Activated CD4-positive, alpha-beta T cell treated with anti-CD3 and anti-CD28 coated beads for 36 hours (primary cell): ENCODE data around the gene YPEL4. TPM values are rescaled to one million over a fixed set of nuclear protein-coding genes. Genes with fewer than 3 reads are reported as not detected.

ENCODE experiments used
- ATAC-seq: fragments of 200-7000 bp; cut with Tn5 transposase; one replicate; pipeline ENCODE4 v1.10.0; 2021; ENCODE audit warnings: mild to moderate bottlenecking, moderate library complexity
- CTCF ChIA-PET: fragments of 350-600 bp; sonication (Branson Sonifier 250); formaldehyde crosslinking; loops from one replicate; lab custom pipeline; 2021; ENCODE audit warnings: antibody characterized with exemption; lab: Charles Lee
- POLR2A ChIA-PET: fragments of 350-600 bp; sonication (Branson Sonifier 250); formaldehyde crosslinking; loops from one replicate; lab custom pipeline; 2021; ENCODE audit warnings: antibody characterized with exemption, inconsistent platforms; lab: Charles Lee
- DNase-seq: peaks from one replicate; pipeline ENCODE4 v3.0.0-alpha.2; 2020
- H3K27ac Mint-ChIP-seq: one replicate; pipeline ENCODE4 v1.8.0; 2021; ENCODE audit warnings: mixed read lengths
- H3K27me3 Mint-ChIP-seq: one replicate; pipeline ENCODE4 v1.8.0; 2021; ENCODE audit warnings: mixed read lengths
- H3K36me3 Mint-ChIP-seq: one replicate; pipeline ENCODE4 v1.8.0; 2021; ENCODE audit warnings: low read depth, mixed read lengths
- H3K4me1 Mint-ChIP-seq: one replicate; pipeline ENCODE4 v1.8.0; 2021; ENCODE audit warnings: mixed read lengths
- H3K4me3 Mint-ChIP-seq: one replicate; pipeline ENCODE4 v1.8.0; 2021; ENCODE audit warnings: mild to moderate bottlenecking, moderate library complexity, mixed read lengths
- H3K9me3 Mint-ChIP-seq: one replicate; pipeline ENCODE4 v1.8.0; 2021; ENCODE audit warnings: low read depth, mixed read lengths
- intact Hi-C, 2 experiments: fragments of 100-400 bp; cut with DNase I in 1 of 2; cut with micrococcal nuclease in 1 of 2; formaldehyde crosslinking; loops; one replicate each; pipeline versions ENCODE4 v1.14.2 to v1.15.1; 2022 to 2024; cut with DNase I, micrococcal nuclease
- total RNA-seq, 2 experiments: library from RNA; stranded (reverse); gene quantifications; one replicate each; pipeline ENCODE4 v1.2.3, GENCODE V29; 2021

Gene YPEL4
- total RNA-seq, 2 experiments from 2014 or later, result 0.43 to 0.47 TPM

DNA sequence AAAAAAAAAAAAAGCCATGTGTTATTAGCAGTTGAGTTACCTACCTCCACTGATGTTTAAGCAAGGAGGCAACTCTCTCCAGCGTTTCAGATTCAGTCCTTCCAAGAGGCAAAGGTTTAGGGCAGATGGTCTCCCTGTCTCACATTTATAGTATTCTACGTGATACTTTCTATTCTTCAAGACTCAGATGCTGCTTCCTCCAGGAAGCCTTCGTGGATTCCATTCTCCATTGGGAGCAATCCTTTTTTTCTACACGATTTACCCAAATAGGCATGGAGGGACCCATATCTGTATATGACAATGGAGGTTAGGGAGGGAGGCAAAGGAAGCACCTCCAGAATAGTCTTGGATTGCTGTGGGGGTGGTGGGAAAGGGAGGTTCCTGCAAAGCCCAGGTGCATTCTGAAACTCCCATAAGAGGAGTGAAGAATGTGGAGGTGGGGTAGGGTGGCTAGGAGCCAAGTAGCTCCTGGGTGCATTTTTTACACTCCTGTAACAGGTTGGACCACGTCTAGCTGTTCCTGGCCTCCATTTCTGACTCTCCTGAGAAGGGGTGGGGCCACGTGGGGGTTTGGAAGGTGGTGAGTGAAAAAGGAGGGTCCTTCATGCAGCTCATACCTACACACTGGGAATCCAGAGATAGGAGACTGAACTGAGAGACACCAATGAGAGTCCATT is 16.2 kb downstream of the YPEL4 start:
- CTCF ChIA-PET, result interaction anchor here (0.9 to 1.6 kb wide), 5 partner anchors 11 to 1149 kb away, joined by 3 to 5 read pairs (median 4); no protein-coding TSS in a partner anchor
- Mint-ChIP-seq H3K4me3 (no peak overlapping the region), H3K4me1 (peaks cover 6% of the 10 kb centered on the region), H3K36me3 (no peaks in the 10 kb centered on the region), H3K27me3 (peaks cover 15% of the 10 kb centered on the region), H3K9me3 (no peaks in the 10 kb centered on the region), H3K27ac (no peak overlapping the region)
- POLR2A ChIA-PET, result interaction anchor here (0.6 kb wide), 1 partner anchor 168 kb away, joined by 3 read pairs; no protein-coding TSS in a partner anchor
- intact Hi-C loops, result no loop called here
- no peak for ATAC-seq
- no peak for DNase-seq

DNA sequence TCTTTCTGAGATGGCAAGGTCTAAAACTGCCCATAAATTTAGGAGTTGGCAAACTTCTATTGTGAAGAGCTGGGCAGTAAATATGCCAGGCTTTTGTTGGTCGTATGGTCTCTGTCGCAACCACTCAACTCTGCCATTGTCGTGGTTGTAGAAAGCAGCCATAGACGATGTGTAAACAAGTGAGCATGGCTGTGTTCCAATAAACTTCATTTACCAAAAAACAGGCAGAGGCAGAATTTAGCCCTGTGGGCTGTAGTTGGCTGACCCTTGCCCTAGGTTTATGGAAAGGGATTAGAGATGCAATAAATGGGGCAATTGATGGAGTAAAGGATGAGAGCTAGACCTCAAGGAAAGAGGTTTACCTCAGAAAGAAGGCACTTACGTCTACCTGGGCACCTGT is 17.6 kb downstream of the YPEL4 start:
- intact Hi-C loops, result no loop called here
- H3K27ac Mint-ChIP-seq, result no peak overlapping the region
- ATAC-seq (no peak), DNase-seq (no peak)
- H3K27me3 Mint-ChIP-seq, result peaks cover 12% of the 10 kb centered on the region
- ChIA-PET POLR2A (no interaction called here), CTCF (interaction anchor here (2.9 kb wide), 1 partner anchor 9 kb away, joined by 23 read pairs; no protein-coding TSS in a partner anchor)
- no peaks in the 10 kb centered on the region for H3K9me3 Mint-ChIP-seq
- H3K4me3 Mint-ChIP-seq, result no peak overlapping the region
- no peaks in the 10 kb centered on the region for H3K36me3 Mint-ChIP-seq
- no peaks in the 10 kb centered on the region for H3K4me1 Mint-ChIP-seq

DNA sequence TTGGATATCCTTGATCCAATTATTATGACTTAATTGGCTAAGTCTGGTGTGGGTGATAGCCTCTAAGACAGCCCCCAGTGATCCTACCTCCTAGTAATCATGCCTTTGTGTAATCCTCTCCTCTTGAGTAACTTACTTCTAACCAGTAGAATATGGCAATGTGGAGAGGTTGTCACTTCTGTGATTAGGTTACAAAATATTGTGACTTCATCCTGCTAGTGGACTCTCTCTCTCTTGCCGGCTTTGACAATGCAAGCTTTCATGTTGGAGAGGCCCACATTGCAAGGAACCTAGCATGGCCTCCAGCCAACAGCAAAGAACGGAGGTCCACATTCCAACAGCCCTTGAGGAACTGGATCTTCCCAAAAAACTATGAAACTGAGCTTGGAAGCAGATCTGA is 19.5 kb downstream of the YPEL4 start:
- H3K27me3 Mint-ChIP-seq, result peaks cover 12% of the 10 kb centered on the region
- H3K4me3 Mint-ChIP-seq, result no peak overlapping the region
- no peaks in the 10 kb centered on the region for H3K4me1 Mint-ChIP-seq
- ATAC-seq, result no peak
- H3K27ac Mint-ChIP-seq, result no peak overlapping the region
- ChIA-PET CTCF (interaction anchor here (1.2 to 2.9 kb wide), 3 partner anchors 11 to 19 kb away, joined by 4 to 23 read pairs (median 6); no protein-coding TSS in a partner anchor), POLR2A (no interaction called here)
- DNase-seq, result no peak
- no peaks in the 10 kb centered on the region for H3K36me3 Mint-ChIP-seq
- intact Hi-C loops, result no loop called here
- H3K9me3 Mint-ChIP-seq, result no peaks in the 10 kb centered on the region

DNA sequence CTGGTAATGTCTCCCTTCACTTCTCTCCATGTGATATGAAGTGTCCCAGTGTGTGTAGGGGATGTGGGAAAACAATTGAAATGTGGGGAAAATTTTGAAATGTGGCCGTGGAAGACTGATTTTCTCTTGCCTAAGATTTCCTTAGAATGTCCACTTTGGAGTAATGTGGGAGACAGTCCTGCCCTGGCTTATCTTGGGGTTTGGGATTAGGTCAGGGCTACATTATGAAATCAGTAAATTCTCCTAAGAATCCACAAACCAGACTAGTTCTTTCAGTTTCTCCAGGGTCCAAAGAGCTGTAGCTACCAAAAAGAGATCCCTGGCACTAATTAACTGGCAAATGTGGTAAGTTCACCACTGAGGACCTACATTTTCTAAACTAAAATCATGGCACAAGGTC is 22.8 kb downstream of the YPEL4 start:
- DNase-seq (no peak), ATAC-seq (no peak)
- POLR2A ChIA-PET, result no interaction called here
- Mint-ChIP-seq H3K4me1 (no peaks in the 10 kb centered on the region), H3K9me3 (no peaks in the 10 kb centered on the region), H3K27me3 (peaks cover 4% of the 10 kb centered on the region), H3K4me3 (no peak overlapping the region), H3K36me3 (no peaks in the 10 kb centered on the region), H3K27ac (no peak overlapping the region)
- CTCF ChIA-PET, result interaction anchor here (0.8 to 1.0 kb wide), 2 partner anchors 15 to 18 kb away, joined by 3 read pairs; no protein-coding TSS in a partner anchor
- intact Hi-C loops, result no loop called here

DNA sequence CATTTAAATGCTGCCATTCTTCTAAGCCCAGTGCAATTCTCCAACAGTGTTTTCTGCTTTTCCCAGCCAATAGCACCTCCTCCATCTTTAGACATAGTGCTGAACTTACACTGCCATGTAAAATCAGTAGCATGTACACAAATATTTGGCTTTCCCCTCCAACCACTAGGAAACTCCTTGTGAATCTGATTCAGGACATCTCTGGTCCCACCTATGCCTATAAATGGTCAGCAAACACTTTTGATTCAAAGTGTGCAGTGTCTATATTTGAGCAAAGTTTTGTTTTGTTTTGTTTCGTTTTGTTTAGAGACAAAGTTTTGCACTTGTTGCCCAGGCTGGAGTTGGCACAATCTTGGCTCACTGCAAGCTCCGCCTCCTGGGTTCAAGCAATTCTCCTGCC is 24.8 kb downstream of the YPEL4 start:
- Mint-ChIP-seq H3K9me3 (peaks cover 4% of the 10 kb centered on the region), H3K27me3 (peaks cover 2% of the 10 kb centered on the region), H3K4me3 (no peak overlapping the region), H3K27ac (no peak overlapping the region), H3K4me1 (no peaks in the 10 kb centered on the region), H3K36me3 (no peaks in the 10 kb centered on the region)
- DNase-seq (no peak), ATAC-seq (no peak)
- ChIA-PET CTCF (no interaction called here), POLR2A (no interaction called here)
- intact Hi-C loops, result no loop called here

DNA sequence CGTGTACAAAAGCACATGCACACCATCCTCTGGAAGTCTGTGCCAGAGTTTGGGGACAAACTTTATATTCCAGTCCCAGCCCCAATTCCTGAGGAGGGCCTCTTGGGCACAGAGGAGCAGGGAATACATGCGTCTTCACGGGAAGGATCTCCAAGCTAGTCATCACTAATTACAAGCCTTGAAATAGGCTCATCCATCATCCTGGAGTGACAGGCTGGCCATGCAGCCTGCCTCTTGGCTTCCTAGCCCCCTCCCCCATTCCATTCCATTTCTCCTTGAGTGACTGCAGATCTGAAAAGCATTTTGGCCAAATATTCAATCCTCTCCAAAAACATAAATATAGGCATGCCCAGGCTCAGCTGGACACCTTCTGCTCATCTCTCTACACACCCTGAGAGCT is 27.4 kb downstream of the YPEL4 start:
- no peaks in the 10 kb centered on the region for H3K36me3 Mint-ChIP-seq
- ATAC-seq (no peak), DNase-seq (no peak)
- no peaks in the 10 kb centered on the region for H3K4me1 Mint-ChIP-seq
- peaks cover 2% of the 10 kb centered on the region for H3K27me3 Mint-ChIP-seq
- no peak overlapping the region for H3K27ac Mint-ChIP-seq
- ChIA-PET CTCF (interaction anchor here (0.7 to 1.2 kb wide), 3 partner anchors 17 to 402 kb away, joined by 3 to 4 read pairs (median 3); no protein-coding TSS in a partner anchor), POLR2A (no interaction called here)
- H3K9me3 Mint-ChIP-seq, result peaks cover 7% of the 10 kb centered on the region
- H3K4me3 Mint-ChIP-seq, result no peak overlapping the region
- intact Hi-C loops, result no loop called here

DNA sequence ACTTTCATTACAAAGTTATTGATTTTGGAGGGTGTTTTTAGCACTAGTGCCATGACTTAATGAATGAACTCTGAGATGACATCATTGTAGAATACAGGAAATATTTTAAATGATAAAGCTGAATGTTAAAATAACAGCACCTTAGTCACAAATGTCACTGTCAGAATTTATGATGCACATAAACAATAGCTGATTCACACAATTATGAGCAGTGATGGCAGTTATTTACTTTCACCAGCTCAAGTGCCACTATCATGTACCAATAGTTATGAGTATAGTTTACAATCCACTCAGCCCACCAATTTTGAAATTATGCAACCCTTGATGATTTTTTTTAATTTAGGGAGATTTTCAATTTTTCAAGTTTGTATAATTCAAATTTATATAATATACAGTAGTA is 29.2 kb downstream of the YPEL4 start:
- Mint-ChIP-seq H3K27me3 (peaks cover 7% of the 10 kb centered on the region), H3K9me3 (peaks cover 7% of the 10 kb centered on the region), H3K36me3 (no peaks in the 10 kb centered on the region), H3K27ac (no peak overlapping the region), H3K4me3 (no peak overlapping the region), H3K4me1 (no peaks in the 10 kb centered on the region)
- POLR2A ChIA-PET, result interaction anchor here (0.6 kb wide), 1 partner anchor 20 kb away, joined by 3 read pairs; no protein-coding TSS in a partner anchor
- DNase-seq (no peak), ATAC-seq (no peak)
- intact Hi-C loops, result no loop called here
- CTCF ChIA-PET, result interaction anchor here (0.5 to 1.7 kb wide), 6 partner anchors 9 to 286 kb away, joined by 3 to 6 read pairs (median 3); no protein-coding TSS in a partner anchor

DNA sequence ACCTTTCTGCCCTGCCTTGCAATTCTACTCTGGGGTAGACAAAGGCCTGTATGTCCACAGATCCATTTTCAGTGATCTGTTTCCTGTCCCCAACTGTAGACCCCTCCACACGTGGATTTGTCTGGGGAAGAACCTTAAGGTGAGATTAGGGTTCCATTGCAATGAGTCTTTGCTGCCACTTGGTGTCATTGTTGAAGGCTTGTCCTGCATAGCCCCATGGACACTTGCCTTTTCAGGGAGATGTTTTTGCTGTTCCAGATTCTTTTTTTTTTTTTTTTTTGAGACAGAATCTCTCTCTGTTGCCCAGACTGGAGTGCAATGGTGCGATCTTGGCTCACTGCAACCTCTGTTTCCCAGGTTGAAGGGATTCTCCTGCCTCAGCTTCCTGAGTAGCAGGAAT is 30.4 kb downstream of the YPEL4 start:
- ATAC-seq, result no peak
- Mint-ChIP-seq H3K9me3 (peaks cover 7% of the 10 kb centered on the region), H3K4me1 (no peaks in the 10 kb centered on the region), H3K36me3 (no peaks in the 10 kb centered on the region), H3K4me3 (no peak overlapping the region), H3K27ac (no peak overlapping the region), H3K27me3 (peaks cover 7% of the 10 kb centered on the region)
- no peak for DNase-seq
- ChIA-PET POLR2A (no interaction called here), CTCF (interaction anchor here (0.6 to 0.9 kb wide), 2 partner anchors 8 to 540 kb away, joined by 4 read pairs; no protein-coding TSS in a partner anchor)
- intact Hi-C loops, result no loop called here

DNA sequence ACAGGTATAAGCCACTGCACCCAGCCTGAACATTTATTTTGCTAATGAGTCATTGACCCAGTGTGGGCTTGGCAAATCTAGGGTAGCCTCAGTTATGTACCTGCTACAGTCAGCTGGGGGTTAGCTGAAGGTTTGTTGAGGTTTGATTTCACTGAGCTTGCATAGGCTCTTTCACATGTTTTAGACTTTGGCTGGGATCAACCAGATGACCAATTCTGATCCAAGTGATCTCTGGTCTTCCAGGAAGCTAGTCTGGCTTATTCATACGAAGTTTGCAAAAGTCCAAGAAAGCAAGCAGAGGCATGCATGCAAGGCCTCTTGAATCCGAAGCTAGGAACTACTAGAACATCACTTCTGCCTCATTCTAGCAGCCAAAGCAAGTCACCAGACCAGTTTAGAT is 31.3 kb downstream of the YPEL4 start:
- H3K27me3 Mint-ChIP-seq, result peaks cover 7% of the 10 kb centered on the region
- DNase-seq, result no peak
- no peaks in the 10 kb centered on the region for H3K36me3 Mint-ChIP-seq
- H3K4me3 Mint-ChIP-seq, result no peak overlapping the region
- H3K4me1 Mint-ChIP-seq, result no peaks in the 10 kb centered on the region
- ChIA-PET POLR2A (no interaction called here), CTCF (interaction anchor here (0.6 to 2.0 kb wide), 6 partner anchors 10 to 1540 kb away, joined by 3 to 11 read pairs (median 4); partner anchors contain the start of gene SLC43A1)
- no peak for ATAC-seq
- H3K27ac Mint-ChIP-seq, result no peak overlapping the region
- intact Hi-C loops, result no loop called here
- peaks cover 7% of the 10 kb centered on the region for H3K9me3 Mint-ChIP-seq

DNA sequence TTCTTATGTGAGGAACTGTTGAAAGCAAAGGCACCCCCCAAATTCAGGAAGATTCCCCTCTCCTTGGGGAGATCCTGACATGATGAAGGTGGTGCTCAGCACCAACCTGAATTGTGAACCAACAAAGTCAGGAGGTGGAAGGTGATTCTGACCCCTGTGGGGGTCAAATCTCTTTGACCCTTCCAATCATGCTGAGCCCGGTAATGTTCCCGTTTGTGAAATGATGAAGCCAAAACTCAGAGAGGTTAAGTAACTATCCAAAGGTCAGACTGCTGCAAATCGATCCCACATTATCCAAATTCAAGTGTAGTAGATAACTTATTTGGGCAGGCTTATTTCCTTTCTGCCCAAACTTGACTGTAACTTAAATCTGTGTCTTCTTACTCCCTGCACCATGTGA is 33.1 kb downstream of the YPEL4 start:
- peaks cover 7% of the 10 kb centered on the region for H3K9me3 Mint-ChIP-seq
- H3K4me3 Mint-ChIP-seq, result no peak overlapping the region

DNA sequence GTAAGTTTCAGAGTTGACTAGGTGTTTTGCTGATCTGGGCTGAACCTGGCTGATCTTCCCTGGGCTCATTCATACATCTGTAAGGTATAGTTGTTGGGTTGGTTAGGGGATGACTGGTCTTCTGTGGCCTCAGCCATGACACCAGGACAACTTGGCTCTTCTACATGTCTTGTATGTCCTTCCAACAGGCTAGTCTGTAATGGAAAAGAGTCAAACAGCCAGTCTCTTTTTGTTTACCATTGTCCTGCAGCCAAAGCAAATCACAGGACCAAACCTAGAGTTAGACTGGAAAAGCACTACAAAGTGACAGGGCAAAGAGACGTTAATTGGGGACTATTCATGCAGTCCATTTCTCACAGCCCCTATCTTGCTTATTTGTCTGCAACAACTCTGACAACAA is 34.4 kb downstream of the YPEL4 start:
- ChIA-PET CTCF (interaction anchor here (0.9 kb wide), 1 partner anchor 47 kb away, joined by 5 read pairs; the partner anchor contains the start of gene UBE2L6), POLR2A (no interaction called here)
- DNase-seq, result no peak
- Mint-ChIP-seq H3K9me3 (peaks cover 4% of the 10 kb centered on the region), H3K4me3 (no peak overlapping the region), H3K4me1 (no peaks in the 10 kb centered on the region), H3K27me3 (peaks cover 5% of the 10 kb centered on the region), H3K36me3 (no peaks in the 10 kb centered on the region), H3K27ac (no peak overlapping the region)
- ATAC-seq, result no peak
- intact Hi-C loops, result no loop called here

More for the DNA sequence above, 33.1 kb downstream of the YPEL4 start:
- DNase-seq, result no peak
- no peak overlapping the region for H3K27ac Mint-ChIP-seq
- H3K36me3 Mint-ChIP-seq, result no peaks in the 10 kb centered on the region
- ChIA-PET POLR2A (no interaction called here), CTCF (interaction anchor here (2.0 kb wide), 1 partner anchor 24 kb away, joined by 11 read pairs; no protein-coding TSS in a partner anchor)
- intact Hi-C loops, result no loop called here
- H3K4me1 Mint-ChIP-seq, result no peaks in the 10 kb centered on the region
- no peak for ATAC-seq
- H3K27me3 Mint-ChIP-seq, result peaks cover 7% of the 10 kb centered on the region
